ENCODE measurements around the gene DGCR6L.
A peak's percentile ranks its signal among the peaks of the same experiment; 100 is the strongest.

The DGCR6L gene

DNA sequence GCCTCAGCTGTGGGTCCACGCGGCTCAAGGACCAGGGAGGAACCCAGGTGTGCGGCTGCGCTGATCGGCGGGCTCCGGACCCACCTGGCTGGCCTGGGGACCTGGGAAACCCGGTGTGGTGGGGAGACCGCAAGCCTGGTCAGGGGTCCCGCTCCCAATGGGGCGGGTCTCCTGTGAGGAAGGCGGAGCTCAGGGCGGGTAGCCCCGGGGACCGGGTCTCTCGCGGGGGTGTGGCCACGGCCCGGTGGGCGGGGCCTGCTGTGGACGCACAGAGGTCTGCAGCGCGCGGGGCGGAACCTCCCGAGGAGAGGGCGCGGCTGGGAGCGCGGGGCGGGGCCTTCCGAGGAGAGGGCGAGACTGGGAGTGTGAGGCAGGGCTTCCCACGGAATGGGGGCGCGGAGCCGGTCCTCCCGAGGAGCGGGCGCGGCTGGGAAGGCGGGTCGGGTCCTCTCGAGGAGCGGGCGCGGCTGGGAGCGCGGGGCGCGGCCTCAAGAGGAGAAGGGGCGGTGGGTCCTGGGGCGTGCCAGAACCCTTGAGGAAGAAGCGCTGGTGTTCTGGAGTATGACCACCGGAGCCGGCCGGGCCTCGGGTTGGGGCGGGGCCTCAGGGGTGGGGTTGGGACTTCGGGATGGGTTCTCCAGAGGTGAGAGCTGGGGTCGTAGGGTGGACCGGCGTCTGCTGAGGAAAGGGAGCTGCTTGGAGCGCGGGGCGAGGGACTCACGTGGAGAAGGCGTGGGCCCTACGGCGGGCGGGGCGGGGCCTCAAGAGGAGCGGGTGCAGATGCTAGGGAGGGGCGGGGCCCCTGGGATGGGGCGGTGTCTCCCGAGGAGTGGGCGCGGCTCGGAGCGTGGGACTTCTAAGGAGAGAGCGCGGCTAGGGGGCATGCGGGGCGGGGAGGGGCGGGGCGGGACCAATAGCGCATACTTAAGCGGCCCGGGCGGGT is 20.8 kb downstream of the DGCR6L start:
- no peaks in the 10 kb centered on the region for H3K27me3 ChIP-seq
- no peaks in the 10 kb centered on the region for H3K9me3 ChIP-seq
- no peak for TF ChIP-seq CTCF (IDR thresholded peaks at IDR 0.05; ENCODE audit: low read depth, low read length)
- peak; percentile 94 for DNase-seq
- H3K4me1 ChIP-seq: no peaks in the 10 kb centered on the region; the same call in 1 of the 2 replicates
- peak overlapping the region; percentile 51 for H3K4me3 ChIP-seq (ENCODE audit: low read depth, low read length)
- no peaks in the 10 kb centered on the region for H3K36me3 ChIP-seq

GRCh38 chr22:20298110-20298802 is 21.6 kb downstream of the DGCR6L start:
- H3K9me3 ChIP-seq: no peaks in the 10 kb centered on the region
- H3K4me1 ChIP-seq: no peaks in the 10 kb centered on the region; the same call in 1 of the 2 replicates
- DNase-seq: no peak
- H3K36me3 ChIP-seq: no peaks in the 10 kb centered on the region
- TF ChIP-seq CTCF (IDR thresholded peaks at IDR 0.05; ENCODE audit: low read depth, low read length): no peak
- no peak overlapping the region for H3K4me3 ChIP-seq (ENCODE audit: low read depth, low read length)
- no peaks in the 10 kb centered on the region for H3K27me3 ChIP-seq

GRCh38 chr22:20297414-20298109 is 22.3 kb downstream of the DGCR6L start:
- no peak for DNase-seq
- TF ChIP-seq CTCF (IDR thresholded peaks at IDR 0.05; ENCODE audit: low read depth, low read length): no peak
- no peaks in the 10 kb centered on the region for H3K27me3 ChIP-seq
- H3K9me3 ChIP-seq: no peaks in the 10 kb centered on the region
- H3K4me3 ChIP-seq (ENCODE audit: low read depth, low read length): no peak overlapping the region
- H3K36me3 ChIP-seq: no peaks in the 10 kb centered on the region
- H3K4me1 ChIP-seq: no peaks in the 10 kb centered on the region; the same call in 1 of the 2 replicates

- Histone ChIP-seq H3K27me3 (no peaks in the 10 kb centered on the region), H3K4me3 (ENCODE audit: low read depth, low read length) (no peak overlapping the region), H3K9me3 (no peaks in the 10 kb centered on the region), H3K4me1 (no peaks in the 10 kb centered on the region), H3K36me3 (no peaks in the 10 kb centered on the region)
- TF ChIP-seq CTCF (IDR thresholded peaks at IDR 0.05; ENCODE audit: low read depth, low read length): no peak
- DNase-seq: no peak
Measured at GRCh38 chr22:20296598-20296997, 23.3 kb downstream of the DGCR6L start.

- TF ChIP-seq CTCF (IDR thresholded peaks at IDR 0.05; ENCODE audit: low read depth, low read length): 0 out of 2 replicates have a peak, but pooled peaks have one; percentile 8
- H3K36me3 ChIP-seq: no peaks in the 10 kb centered on the region
- no peaks in the 10 kb centered on the region for H3K4me1 ChIP-seq
- no peaks in the 10 kb centered on the region for H3K27me3 ChIP-seq
- no peaks in the 10 kb centered on the region for H3K9me3 ChIP-seq
- H3K4me3 ChIP-seq (ENCODE audit: low read depth, low read length): no peak overlapping the region
- no peak for DNase-seq
Measured at GRCh38 chr22:20295262-20296064, 24.4 kb downstream of the DGCR6L start.
